ENCODE results near the gene GLP1R.
A peak's percentile ranks its signal among the peaks of the same experiment; 100 is the strongest.

Gene GLP1R

GRCh38 chr6:39086294-39086693 lies 37.7 kb downstream of the GLP1R start:
- DNase-seq (ENCODE audit: low spot score): no peak

- DNase-seq (ENCODE audit: low spot score): no peak
Measured at GRCh38 chr6:39086711-39087110, 38.1 kb downstream of the GLP1R start.

- DNase-seq (ENCODE audit: low spot score): no peak
Measured at GRCh38 chr6:39087197-39087596, 38.6 kb downstream of the GLP1R start.

GRCh38 chr6:39088331-39088730 lies 39.8 kb downstream of the GLP1R start:
- no peak for DNase-seq (ENCODE audit: low spot score)

- no peak for DNase-seq (ENCODE audit: low spot score)
Measured at GRCh38 chr6:39090036-39090435, 41.5 kb downstream of the GLP1R start.

- no peak for DNase-seq (ENCODE audit: low spot score)
Measured at GRCh38 chr6:39091220-39091619, 42.6 kb downstream of the GLP1R start.

GRCh38 chr6:39092124-39092523 lies 43.5 kb downstream of the GLP1R start:
- DNase-seq (ENCODE audit: low spot score): no peak

- DNase-seq (ENCODE audit: low spot score): no peak
Measured at GRCh38 chr6:39093149-39093708, 44.6 kb downstream of the GLP1R start.

- no peak for DNase-seq (ENCODE audit: low spot score)
Measured at GRCh38 chr6:39095578-39095977, 47.0 kb downstream of the GLP1R start.

- no peak for DNase-seq (ENCODE audit: low spot score)
Measured at GRCh38 chr6:39100358-39100757, 51.8 kb downstream of the GLP1R start.

- no peak for DNase-seq (ENCODE audit: low spot score)
Measured at GRCh38 chr6:39102071-39102820, 53.7 kb downstream of the GLP1R start.

- DNase-seq (ENCODE audit: low spot score): no peak
Measured at GRCh38 chr6:39102821-39103136, 54.2 kb downstream of the GLP1R start.

GRCh38 chr6:39104528-39104927 lies 55.9 kb downstream of the GLP1R start:
- no peak for DNase-seq (ENCODE audit: low spot score)

GRCh38 chr6:39107034-39107433 lies 58.5 kb downstream of the GLP1R start:
- DNase-seq (ENCODE audit: low spot score): no peak

- no peak for DNase-seq (ENCODE audit: low spot score)
Measured at GRCh38 chr6:39107641-39108040, 59.1 kb downstream of the GLP1R start.

GRCh38 chr6:39108041-39108839 lies 59.7 kb downstream of the GLP1R start:
- DNase-seq (ENCODE audit: low spot score): no peak

GRCh38 chr6:39111280-39111679 lies 62.7 kb downstream of the GLP1R start:
- no peak for DNase-seq (ENCODE audit: low spot score)

- DNase-seq (ENCODE audit: low spot score): no peak
Measured at GRCh38 chr6:39113788-39114187, 65.2 kb downstream of the GLP1R start.

- DNase-seq (ENCODE audit: low spot score): no peak
Measured at GRCh38 chr6:39114388-39114703, 65.8 kb downstream of the GLP1R start.

GRCh38 chr6:39114704-39115599 lies 66.4 kb downstream of the GLP1R start, which contains the start of gene SAYSD1:
Gene SAYSD1 (minus strand): TSS chr6:39115186. CDS start chr6:39115089, 97 bp downstream.
- peak; percentile 92 for DNase-seq (ENCODE audit: low spot score)

GRCh38 chr6:39118921-39119320 lies 70.3 kb downstream of the GLP1R start:
- no peak for DNase-seq (ENCODE audit: low spot score)

- DNase-seq (ENCODE audit: low spot score): no peak
Measured at GRCh38 chr6:39124114-39124513, 75.5 kb downstream of the GLP1R start.

Data from CD4-positive, alpha-beta T cell treated with Interleukin-15 for 4 hours (primary cell).